NCI-H2196 treated with DMSO at 0.1 percent for 48 hours (cell line): ENCODE data around the gene TMEM42.

ENCODE experiments used
- DNase-seq: peaks from one replicate; lab custom pipeline; 2025; ENCODE audit not compliant: unreplicated experiment; lab: John Stamatoyannopoulos, UW

The TMEM42 gene

GRCh38 chr3:44907612-44908011 is 45.9 kb downstream of the TMEM42 start:
- DNase-seq = no peak

DNA sequence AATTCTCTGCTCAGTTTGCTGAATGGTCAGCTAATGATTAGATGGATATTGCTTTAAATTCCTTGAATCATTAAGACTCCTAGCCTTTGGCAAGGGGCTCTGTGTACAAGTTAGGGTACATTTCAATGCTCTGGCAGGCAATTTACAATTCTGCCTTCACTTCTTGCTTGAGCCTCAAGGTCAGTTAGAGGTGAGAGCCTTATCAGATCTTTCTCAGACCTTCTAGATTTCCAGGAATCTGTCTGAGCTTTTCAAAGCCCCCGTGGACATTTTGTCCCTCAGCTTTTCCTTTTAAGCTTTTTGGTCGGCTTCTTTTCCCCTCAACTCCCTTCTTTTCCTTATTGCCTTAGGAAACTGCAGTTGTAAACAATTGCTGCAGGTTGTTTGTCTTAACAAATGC is 47.4 kb downstream of the TMEM42 start:
- no peak for DNase-seq

- no peak for DNase-seq
Measured at GRCh38 chr3:44910693-44911092, 49.0 kb downstream of the TMEM42 start.

- DNase-seq = peak; percentile 27
Measured at GRCh38 chr3:44913868-44914468, 52.3 kb downstream of the TMEM42 start.

DNA sequence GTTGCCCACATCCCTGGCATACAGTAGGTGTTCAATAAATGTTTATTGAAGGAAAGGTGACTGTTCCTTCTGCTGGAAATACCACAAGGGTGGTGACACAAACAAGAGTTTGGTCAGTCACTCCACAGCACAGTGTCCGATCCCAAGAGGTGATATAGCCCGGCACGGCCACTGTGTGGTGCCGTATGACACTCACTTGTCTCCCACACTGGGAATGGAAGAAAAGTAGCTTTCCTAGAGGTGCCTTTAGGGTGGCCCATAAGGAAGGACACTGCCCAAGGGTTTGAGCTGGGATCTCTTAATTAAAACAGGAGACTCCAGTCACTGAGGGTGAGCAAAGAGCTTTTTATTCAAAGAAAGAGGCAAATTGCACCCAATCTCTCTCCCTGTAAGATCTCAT is 53.2 kb downstream of the TMEM42 start:
- no peak for DNase-seq
